Mesodermal cell (in vitro differentiated cells): ENCODE results near the gene RCBTB1.
"Not testable (repeated sequence)": the region's sequence is repeated elsewhere in the genome, so short reads cannot be mapped to it uniquely, and the experiment has no call there.

Source experiments
- H3K27ac ChIP-seq: 2 replicates; pipeline ENCODE4 v1.7.0; 2013; ENCODE audit warnings: mild to moderate bottlenecking, low read depth, low read length, moderate library complexity; ENCODE audit not compliant: severe bottlenecking
- H3K36me3 ChIP-seq: 2 replicates; pipeline ENCODE4 v1.7.1; 2013; ENCODE audit warnings: mild to moderate bottlenecking, low read length, moderate library complexity; ENCODE audit not compliant: control insufficient read depth, insufficient read depth
- H3K4me1 ChIP-seq: one replicate; pipeline ENCODE4 v1.7.1; 2013; ENCODE audit warnings: mild to moderate bottlenecking, low read length; ENCODE audit not compliant: insufficient read depth, control insufficient read depth, poor library complexity, severe bottlenecking
- H3K4me3 ChIP-seq: 2 replicates; pipeline ENCODE4 v1.7.0; 2013; ENCODE audit warnings: low read length, control low read depth, mild to moderate bottlenecking; ENCODE audit not compliant: insufficient read depth, poor library complexity, severe bottlenecking; ENCODE audit errors: extremely low read depth
- H3K9me3 ChIP-seq: 2 replicates; pipeline ENCODE4 v1.7.1; 2013; ENCODE audit warnings: mild to moderate bottlenecking, low read length, moderate library complexity; ENCODE audit not compliant: control insufficient read depth
- WGBS, 2 experiments: methylation state at CpG; one replicate each; pipeline ENCODE4 v1.1.5; 2013; ENCODE audit warnings: missing lambda C conversion rate in 2 of 2; ENCODE audit not compliant: insufficient coverage in 2 of 2; 5-methylcytosine and 5-hydroxymethylcytosine counted together

RCBTB1 gene

DNA sequence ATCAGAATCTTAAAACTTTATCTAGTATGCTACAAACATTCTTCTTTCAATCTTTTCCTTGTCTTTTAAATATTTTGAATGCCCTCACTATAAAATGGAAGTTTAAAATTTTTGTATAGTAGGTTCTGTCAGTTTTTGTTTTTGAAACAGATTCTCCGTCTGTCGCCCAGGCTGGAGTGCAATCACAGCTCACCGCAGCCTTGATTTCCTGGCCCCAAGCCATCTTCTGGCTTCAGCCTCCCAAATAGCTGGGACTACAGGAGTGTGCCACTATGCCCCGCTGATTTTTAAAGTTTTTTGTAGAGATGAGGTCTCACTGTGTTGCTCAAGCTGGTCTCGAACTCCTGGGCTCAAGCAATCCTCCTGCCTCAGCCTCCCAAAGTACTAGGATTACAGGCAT, 68.9 kb downstream of the RCBTB1 start:
- WGBS, 2 experiments: 94 to 95% methylated on average over 4 to 5 of the region's 5 CpGs
- Histone ChIP-seq H3K9me3 (no peaks in the 10 kb centered on the region), H3K4me1 (no peaks in the 10 kb centered on the region), H3K36me3 (no peaks in the 10 kb centered on the region), H3K4me3 (no peak overlapping the region), H3K27ac (no peak overlapping the region)

DNA sequence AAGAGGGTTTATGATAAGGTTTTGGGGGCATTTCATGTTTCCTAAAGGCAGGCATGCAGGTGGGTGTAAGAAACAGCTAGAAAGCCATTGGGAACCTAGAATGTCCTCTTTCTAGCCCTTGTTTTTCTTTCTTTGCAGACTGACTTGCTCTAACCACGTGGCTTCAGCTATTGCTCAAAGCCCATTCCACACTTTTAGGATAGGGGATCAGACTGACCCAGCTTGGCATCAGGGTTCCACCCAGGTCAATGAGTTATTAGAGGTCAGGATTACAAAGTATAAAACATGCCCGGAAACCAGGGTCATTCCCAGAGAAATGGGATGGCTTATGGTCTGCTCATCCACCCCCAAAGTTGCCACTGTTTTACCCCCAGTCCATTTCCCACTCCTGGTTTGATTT, 72.8 kb downstream of the RCBTB1 start:
- WGBS, 2 experiments: 83 to 100% methylated on average over 1 of the region's 2 CpGs

DNA sequence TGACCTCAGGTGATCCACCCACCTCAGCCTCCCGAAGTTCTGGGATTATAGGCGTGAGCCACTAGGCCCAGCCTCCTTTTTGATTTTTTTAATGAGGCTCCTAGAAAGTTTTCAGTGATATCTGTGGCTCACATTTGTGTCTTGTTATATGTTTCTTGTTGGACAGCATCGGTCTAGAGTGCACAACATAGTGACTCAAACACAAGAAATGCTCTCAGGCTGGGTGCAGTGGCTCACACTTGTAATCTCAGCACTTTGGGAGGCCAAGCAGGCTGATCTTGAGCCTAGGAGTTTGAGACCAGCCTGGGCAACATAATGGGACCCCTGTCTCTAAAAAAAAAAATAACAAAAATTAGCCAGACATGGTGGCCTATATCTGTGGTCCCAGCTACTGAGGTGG, 81.4 kb downstream of the RCBTB1 start:
- no peak overlapping the region for H3K4me3 ChIP-seq
- H3K4me1 ChIP-seq: peaks cover 4% of the 10 kb centered on the region
- no peaks in the 10 kb centered on the region for H3K9me3 ChIP-seq
- WGBS, 2 experiments: 90 to 100% methylated on average over 1 to 3 of the region's 3 CpGs
- H3K36me3 ChIP-seq: no peaks in the 10 kb centered on the region
- no peak overlapping the region for H3K27ac ChIP-seq

More for the DNA sequence above, 72.8 kb downstream of the RCBTB1 start:
- H3K4me3 ChIP-seq: no peak overlapping the region
- H3K36me3 ChIP-seq: no peaks in the 10 kb centered on the region
- H3K27ac ChIP-seq: no peak overlapping the region
- H3K9me3 ChIP-seq: no peaks in the 10 kb centered on the region
- H3K4me1 ChIP-seq: no peaks in the 10 kb centered on the region

DNA sequence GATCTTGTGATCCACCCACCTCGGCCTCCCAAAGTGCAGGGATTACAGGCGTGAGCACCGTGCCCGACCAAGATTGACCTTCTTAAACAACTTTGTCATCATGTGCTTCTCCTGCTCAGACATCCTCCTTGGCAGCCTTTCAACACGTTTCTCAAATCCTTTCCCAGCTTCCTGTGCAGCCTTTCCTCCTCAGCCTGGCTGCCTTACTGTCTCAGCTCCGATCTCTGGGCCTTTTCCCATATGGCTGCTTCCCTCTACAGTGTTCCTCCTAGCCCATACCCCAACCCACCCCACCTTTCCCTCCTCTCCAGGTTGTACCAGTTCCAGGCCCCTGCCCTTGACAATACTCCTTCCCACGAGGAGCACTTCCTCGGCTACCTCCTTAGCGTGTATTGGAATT, 82.4 kb downstream of the RCBTB1 start:
- H3K9me3 ChIP-seq: no peaks in the 10 kb centered on the region
- no peaks in the 10 kb centered on the region for H3K36me3 ChIP-seq
- 85 to 93% methylated on average over 8 to 9 of the region's 9 CpGs for WGBS, 2 experiments
- no peak overlapping the region for H3K27ac ChIP-seq
- H3K4me1 ChIP-seq: peaks cover 4% of the 10 kb centered on the region
- H3K4me3 ChIP-seq: no peak overlapping the region

DNA sequence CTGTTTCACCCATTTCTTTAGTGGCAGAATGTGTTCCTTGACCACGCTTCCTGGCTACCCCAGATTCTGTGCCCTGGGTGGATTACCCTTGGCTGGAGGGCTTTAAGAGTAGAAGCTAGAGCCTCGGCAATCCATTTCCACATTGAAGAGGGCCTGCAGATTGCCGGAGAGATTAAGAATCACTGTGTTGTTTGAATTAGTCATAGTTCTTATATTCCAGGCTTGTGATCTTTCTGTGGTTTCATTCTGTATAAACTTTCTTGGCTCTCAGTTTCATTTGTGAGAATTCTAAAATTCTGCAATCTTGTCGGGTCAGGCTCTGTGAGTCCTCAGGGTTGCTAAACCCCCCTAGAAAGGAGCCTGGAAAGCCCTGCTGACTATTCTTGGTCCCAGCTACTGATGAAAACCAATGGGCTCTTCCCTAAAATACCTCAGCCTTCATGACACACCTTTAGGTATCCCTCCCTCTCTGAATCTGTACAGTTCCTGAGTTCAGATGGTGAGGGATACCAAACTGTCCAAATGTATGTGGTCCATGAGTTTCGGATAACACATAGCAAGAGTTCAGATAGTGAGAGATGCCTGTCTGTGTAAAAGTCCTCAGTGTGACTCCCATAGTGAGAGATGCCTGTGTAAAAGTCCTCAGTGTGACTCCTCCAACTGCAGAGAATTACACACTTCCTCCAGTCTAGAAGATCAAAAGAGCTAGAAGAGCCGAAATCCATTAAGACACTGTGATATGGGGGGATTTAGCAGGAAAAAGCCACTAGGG, 85.3 kb downstream of the RCBTB1 start:
- H3K4me1 ChIP-seq: peaks cover 4% of the 10 kb centered on the region
- WGBS, 2 experiments: 92 to 95% methylated on average over 1 to 4 of the region's 6 CpGs
- no peaks in the 10 kb centered on the region for H3K36me3 ChIP-seq
- no peak overlapping the region for H3K27ac ChIP-seq
- H3K4me3 ChIP-seq: no peak overlapping the region
- H3K9me3 ChIP-seq: no peaks in the 10 kb centered on the region

DNA sequence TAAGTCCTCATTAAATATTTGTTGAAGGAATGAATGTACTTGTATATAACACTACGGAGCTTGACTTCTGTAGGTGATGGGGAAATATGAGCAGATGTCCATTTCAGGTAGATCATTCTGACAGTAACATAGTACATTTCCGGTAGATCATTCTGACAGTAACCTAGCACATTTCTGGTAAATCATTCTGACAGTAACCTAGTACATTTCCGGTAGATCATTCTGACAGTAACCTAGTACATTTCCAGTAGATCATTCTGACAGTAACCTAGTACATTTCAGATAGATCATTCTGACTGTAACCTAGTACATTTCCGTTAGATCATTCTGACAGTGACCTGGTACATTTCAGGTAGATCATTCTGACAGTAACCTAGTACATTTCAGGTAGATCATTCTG, 87.2 kb downstream of the RCBTB1 start:
- Histone ChIP-seq H3K36me3 (no peaks in the 10 kb centered on the region), H3K27ac (no peak overlapping the region), H3K4me1 (peaks cover 4% of the 10 kb centered on the region), H3K4me3 (no peak overlapping the region), H3K9me3 (no peaks in the 10 kb centered on the region)
- WGBS, 2 experiments: 100% methylated on average over 3 of the region's 4 CpGs

DNA sequence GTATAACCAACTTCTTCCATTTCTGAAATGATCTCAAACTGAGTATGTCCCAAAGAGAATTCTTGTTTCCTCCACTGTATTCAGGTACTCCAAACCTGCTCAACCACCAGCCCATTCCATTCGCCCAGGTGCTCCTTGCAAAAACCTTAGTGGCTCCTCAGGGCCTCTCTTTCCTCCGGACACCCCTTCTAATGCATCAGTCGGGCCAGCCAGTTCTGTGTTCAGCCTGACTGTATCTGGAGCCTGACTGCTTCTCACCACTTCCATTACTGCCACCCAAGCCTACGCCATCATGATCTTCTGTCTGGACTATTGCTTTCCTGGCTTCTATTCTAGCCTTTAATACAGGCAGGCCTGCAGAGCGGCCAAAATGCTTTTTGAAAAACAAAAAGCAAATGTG, 88.1 kb downstream of the RCBTB1 start:
- Histone ChIP-seq H3K36me3 (no peaks in the 10 kb centered on the region), H3K27ac (no peak overlapping the region), H3K4me3 (no peak overlapping the region), H3K4me1 (peaks cover 4% of the 10 kb centered on the region), H3K9me3 (no peaks in the 10 kb centered on the region)
- 98 to 99% methylated on average over 4 to 5 of the region's 5 CpGs for WGBS, 2 experiments

DNA sequence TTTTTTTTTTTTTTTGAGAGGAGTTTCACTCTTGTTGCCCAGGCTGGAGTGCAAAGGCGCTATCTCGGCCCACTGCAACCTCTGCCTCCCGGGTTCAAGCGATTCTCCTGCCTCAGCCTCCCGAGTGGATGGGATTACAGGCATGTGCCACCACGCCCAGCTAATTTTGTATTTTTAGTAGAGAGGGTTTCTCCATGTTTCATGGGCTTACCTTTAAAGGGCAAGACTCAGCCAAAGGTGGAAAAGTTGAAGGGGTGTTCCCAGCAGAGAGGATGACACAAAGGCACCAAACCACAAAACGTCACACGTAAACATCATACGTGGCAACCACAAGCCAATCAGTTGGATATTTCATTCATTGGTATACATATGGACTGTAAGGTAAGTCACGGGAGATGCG, 88.5 kb downstream of the RCBTB1 start:
- not testable (repeated sequence) for H3K4me3 ChIP-seq, H3K36me3 ChIP-seq, H3K9me3 ChIP-seq, H3K27ac ChIP-seq, H3K4me1 ChIP-seq
- 88 to 94% methylated on average over 5 to 8 of the region's 11 CpGs for WGBS, 2 experiments

DNA sequence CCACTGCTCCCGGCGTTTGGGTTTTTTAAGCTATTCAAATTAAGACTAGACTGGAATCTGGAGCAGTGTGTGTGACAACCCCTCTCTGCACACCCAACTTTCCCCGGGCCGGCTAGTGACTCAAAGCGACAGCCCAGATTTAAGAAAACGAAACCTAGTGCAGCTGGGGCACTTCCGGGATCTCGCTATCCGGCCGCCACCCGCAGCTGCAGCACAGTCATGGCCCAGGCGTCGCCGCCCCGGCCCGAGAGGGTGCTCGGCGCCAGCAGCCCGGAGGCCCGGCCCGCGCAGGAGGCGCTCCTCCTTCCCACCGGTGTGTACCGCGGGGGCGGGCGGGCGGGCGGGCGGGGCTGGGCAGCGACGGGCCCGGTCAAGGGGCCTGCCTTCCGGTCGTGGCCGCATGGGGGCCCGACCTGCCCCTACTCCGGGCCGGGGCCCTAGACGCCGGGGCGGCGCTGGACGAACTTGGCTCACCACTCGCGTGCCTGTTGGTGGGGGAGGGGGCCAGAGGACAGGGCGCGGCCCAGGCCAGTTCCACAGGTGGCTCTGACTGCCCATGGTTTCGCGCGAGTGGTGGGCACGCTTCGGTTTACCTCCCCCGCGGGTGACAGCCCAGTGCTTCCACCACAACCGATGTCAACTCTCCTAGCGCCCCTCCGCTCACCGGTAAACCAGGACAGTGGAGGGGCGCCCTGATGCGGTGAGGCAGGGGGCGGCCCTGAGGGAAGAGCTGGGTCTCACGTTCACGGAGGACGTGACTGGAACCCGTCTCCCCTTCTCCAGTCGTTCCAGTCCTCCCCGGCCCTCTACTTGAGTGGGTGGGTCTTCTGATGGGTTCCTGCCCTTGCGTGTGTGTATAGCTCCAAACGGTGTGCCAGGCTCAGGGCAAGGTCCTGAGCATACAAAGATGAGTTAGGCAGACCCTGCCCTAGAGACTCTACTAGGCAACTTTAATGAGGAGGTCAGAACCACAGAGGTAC, 89.3 kb downstream of the RCBTB1 start, which contains the start of gene PHF11:
Gene PHF11, plus strand, starts transcription at position 171 of the 980 bp plus-strand sequence. Its CDS starts 49 bp downstream, at position 220.
- peak within 1 kb of the TSS; percentile 35 for H3K4me3 ChIP-seq
- H3K9me3 ChIP-seq: no peaks in the 10 kb centered on the region
- WGBS, 2 experiments: 13 to 20% methylated on average over 28 to 34 of the region's 71 CpGs
- H3K4me1 ChIP-seq: peaks cover 4% of the 10 kb centered on the region
- H3K36me3 ChIP-seq: no peaks in the 10 kb centered on the region
- peak within 1 kb of the TSS; percentile 73 for H3K27ac ChIP-seq

DNA sequence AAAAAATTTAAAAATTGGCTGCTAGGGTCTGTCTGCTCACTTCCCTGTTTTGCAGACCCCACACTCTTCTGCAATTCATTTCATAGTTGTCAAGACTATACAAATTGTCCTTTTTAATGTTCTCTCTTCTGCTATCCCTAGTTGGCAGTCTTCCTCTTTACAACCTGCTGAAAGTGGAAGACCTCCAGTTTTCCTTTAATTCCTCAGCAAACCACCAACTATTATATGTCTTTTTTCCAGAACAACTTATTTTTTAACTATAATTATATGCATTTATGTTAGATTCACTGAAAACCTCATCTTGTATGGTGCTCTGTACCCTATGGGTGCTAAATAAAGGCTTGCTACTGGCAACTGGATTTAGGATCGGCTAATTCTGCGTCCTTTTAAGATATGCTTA, 90.7 kb downstream of the RCBTB1 start:
- no peak overlapping the region for H3K27ac ChIP-seq
- 100% methylated on average over 2 of the region's 2 CpGs; no CpG with 5 or more reads in 1 of the 2 experiments for WGBS, 2 experiments
- H3K4me3 ChIP-seq: no peak overlapping the region
- H3K4me1 ChIP-seq: no peaks in the 10 kb centered on the region
- H3K36me3 ChIP-seq: no peaks in the 10 kb centered on the region
- H3K9me3 ChIP-seq: no peaks in the 10 kb centered on the region
